Gastroesophageal sphincter (tissue), 3 donors: ENCODE data around the gene PNMA8B.

Experiments used
- EP300 ChIP-seq: sonication (generic); formaldehyde crosslinking; IDR thresholded peaks from one replicate; pipeline ENCODE4 v1.6.1; 2017; ENCODE audit warnings: antibody characterized with exemption, mild to moderate bottlenecking
- POLR2A ChIP-seq, 2 donors: fragments of 450-650 bp; IDR thresholded peaks; one replicate each; pipeline ENCODE4 v1.6.1; 2017; ENCODE audit warnings: antibody characterized with exemption in 2 of 2, mild to moderate bottlenecking in 2 of 2, moderate library complexity in 1 of 2
- POLR2AphosphoS5 ChIP-seq: sonication (generic); formaldehyde crosslinking; IDR thresholded peaks from one replicate; pipeline ENCODE4 v1.6.1; 2017; ENCODE audit warnings: antibody characterized with exemption
- TF ChIP-seq, protein P1 (sequence below), 4 experiments: fragments of 200-600 bp in 2 of 4; fragments of 450-650 bp in 2 of 4; sonication (generic) in 1 of 4; IDR thresholded peaks; one replicate each; pipeline ENCODE4 v1.5.1; 2017 to 2019; ENCODE audit warnings: antibody characterized with exemption in 4 of 4, mild to moderate bottlenecking in 2 of 4, moderate library complexity in 2 of 4

DNA sequence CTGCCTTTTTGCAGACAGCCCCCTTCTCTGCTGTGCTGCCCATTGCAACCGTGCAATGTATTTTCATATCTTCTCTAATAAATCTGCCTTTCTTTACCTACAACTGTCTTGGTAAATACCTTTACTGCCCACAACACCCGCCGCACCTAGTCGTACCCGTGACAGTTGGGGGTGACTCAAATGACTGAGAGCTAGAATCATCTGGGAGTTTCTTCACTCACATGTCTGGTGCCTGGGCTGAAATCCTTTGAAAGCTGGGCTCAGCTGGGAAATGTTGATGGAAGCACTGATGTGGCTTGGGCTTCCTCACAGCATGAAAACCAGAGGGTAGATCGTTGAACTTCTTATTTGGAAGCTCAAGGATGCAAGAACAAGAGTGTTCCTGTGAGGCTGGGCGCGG is 21.5 kb downstream of the PNMA8B start:
- TF ChIP-seq, protein P1, sequence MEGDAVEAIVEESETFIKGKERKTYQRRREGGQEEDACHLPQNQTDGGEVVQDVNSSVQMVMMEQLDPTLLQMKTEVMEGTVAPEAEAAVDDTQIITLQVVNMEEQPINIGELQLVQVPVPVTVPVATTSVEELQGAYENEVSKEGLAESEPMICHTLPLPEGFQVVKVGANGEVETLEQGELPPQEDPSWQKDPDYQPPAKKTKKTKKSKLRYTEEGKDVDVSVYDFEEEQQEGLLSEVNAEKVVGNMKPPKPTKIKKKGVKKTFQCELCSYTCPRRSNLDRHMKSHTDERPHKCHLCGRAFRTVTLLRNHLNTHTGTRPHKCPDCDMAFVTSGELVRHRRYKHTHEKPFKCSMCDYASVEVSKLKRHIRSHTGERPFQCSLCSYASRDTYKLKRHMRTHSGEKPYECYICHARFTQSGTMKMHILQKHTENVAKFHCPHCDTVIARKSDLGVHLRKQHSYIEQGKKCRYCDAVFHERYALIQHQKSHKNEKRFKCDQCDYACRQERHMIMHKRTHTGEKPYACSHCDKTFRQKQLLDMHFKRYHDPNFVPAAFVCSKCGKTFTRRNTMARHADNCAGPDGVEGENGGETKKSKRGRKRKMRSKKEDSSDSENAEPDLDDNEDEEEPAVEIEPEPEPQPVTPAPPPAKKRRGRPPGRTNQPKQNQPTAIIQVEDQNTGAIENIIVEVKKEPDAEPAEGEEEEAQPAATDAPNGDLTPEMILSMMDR (IDR thresholded peaks at IDR 0.05) = no peak
- TF ChIP-seq EP300 (no peak), POLR2AphosphoS5 (no peak), POLR2A (IDR thresholded peaks at IDR 0.05) (no peak)
